MM.1S (cell line): Measurements from ENCODE around the gene NTM.

Experiments used
- DNase-seq: peaks from one replicate; pipeline ENCODE4 v3.0.0-alpha.2; 2015
- H2AFZ ChIP-seq: fragments of 300-600 bp; sonication (generic); 2 replicates; pipeline ENCODE4 v1.6.0; 2016; ENCODE audit warnings: antibody characterized with exemption, low read length
- H3F3A ChIP-seq: fragments of 300-600 bp; sonication (generic); 2 replicates; pipeline ENCODE4 v1.6.1; 2016; ENCODE audit warnings: mild to moderate bottlenecking, antibody characterized with exemption, low read length, moderate library complexity, mixed read lengths; ENCODE audit not compliant: insufficient read depth
- H3K27ac ChIP-seq: fragments of 300-600 bp; sonication (generic); 2 replicates; pipeline ENCODE4 v1.5.1; 2016; ENCODE audit warnings: mild to moderate bottlenecking, low read length
- H3K27me3 ChIP-seq: fragments of 300-600 bp; sonication (generic); replicated peaks from 2 replicates; pipeline ENCODE4 v1.6.0; 2016; ENCODE audit warnings: low read length; ENCODE audit not compliant: insufficient read depth
- H3K36me3 ChIP-seq: fragments of 300-600 bp; sonication (generic); replicated peaks from 2 replicates; pipeline ENCODE4 v1.6.1; 2016; ENCODE audit warnings: mild to moderate bottlenecking, low read length, mixed read lengths; ENCODE audit not compliant: insufficient read depth
- H3K4me1 ChIP-seq: fragments of 300-600 bp; sonication (generic); 2 replicates; pipeline ENCODE4 v1.6.1; 2016; ENCODE audit warnings: low read length, mixed read lengths
- H3K4me2 ChIP-seq: fragments of 300-600 bp; sonication (generic); 2 replicates; pipeline ENCODE4 v1.6.0; 2016; ENCODE audit warnings: low read depth, low read length
- H3K4me3 ChIP-seq: fragments of 300-600 bp; sonication (generic); 2 replicates; pipeline ENCODE4 v1.5.1; 2016; ENCODE audit warnings: low read length, mixed read lengths
- H3K79me2 ChIP-seq: fragments of 300-600 bp; sonication (generic); 2 replicates; pipeline ENCODE4 v1.6.1; 2016; ENCODE audit warnings: mixed run types, low read length, mixed read lengths
- H3K9ac ChIP-seq: fragments of 300-600 bp; sonication (generic); 2 replicates; pipeline ENCODE4 v1.6.1; 2016; ENCODE audit warnings: low read length, mixed read lengths
- H3K9me2 ChIP-seq: fragments of 300-600 bp; sonication (generic); replicated peaks from 2 replicates; pipeline ENCODE4 v1.6.1; 2016; ENCODE audit warnings: mild to moderate bottlenecking, low read length, mixed read lengths; ENCODE audit not compliant: insufficient read depth
- H3K9me3 ChIP-seq: fragments of 300-600 bp; sonication (generic); replicated peaks from 2 replicates; pipeline ENCODE4 v1.6.1; 2016; ENCODE audit warnings: mild to moderate bottlenecking, low read length, mixed read lengths; ENCODE audit not compliant: insufficient read depth
- H4K20me1 ChIP-seq: fragments of 300-600 bp; sonication (generic); 2 replicates; pipeline ENCODE4 v1.6.1; 2016; ENCODE audit warnings: mild to moderate bottlenecking, low read length, moderate library complexity, mixed read lengths; ENCODE audit not compliant: insufficient read depth
- CTCF ChIP-seq: fragments of 300-600 bp; sonication (generic); IDR thresholded peaks from 2 replicates; pipeline ENCODE4 v1.5.1; 2016; ENCODE audit warnings: antibody characterized with exemption, low read length, mixed read lengths
- EZH2 ChIP-seq: fragments of 300-600 bp; sonication (generic); optimal IDR thresholded peaks from 2 replicates; pipeline ENCODE3; 2017; ENCODE audit warnings: low read depth, mild to moderate bottlenecking, antibody characterized with exemption, low read length, mixed read lengths
- EZH2phosphoT487 ChIP-seq: fragments of 300-600 bp; sonication (generic); IDR thresholded peaks from 2 replicates; pipeline ENCODE4 v1.6.1; 2018; ENCODE audit warnings: antibody characterized with exemption, low read length

The NTM gene

GRCh38 chr11:132234878-132235277 lies 864.5 kb downstream of the NTM start:
- H3F3A ChIP-seq, result no peaks in the 10 kb centered on the region
- H3K9ac ChIP-seq, result no peak overlapping the region
- no peak overlapping the region for H2AFZ ChIP-seq
- no peak overlapping the region for H3K27ac ChIP-seq
- no peaks in the 10 kb centered on the region for H3K9me2 ChIP-seq
- H3K4me1 ChIP-seq, result no peaks in the 10 kb centered on the region
- H3K4me3 ChIP-seq, result no peak overlapping the region
- H3K9me3 ChIP-seq, result no peaks in the 10 kb centered on the region
- no peaks in the 10 kb centered on the region for H3K36me3 ChIP-seq
- no peaks in the 10 kb centered on the region for H3K79me2 ChIP-seq
- no peak overlapping the region for H3K4me2 ChIP-seq
- TF ChIP-seq EZH2phosphoT487 (no peak), CTCF (no peak), EZH2 (no peak)
- H4K20me1 ChIP-seq, result no peaks in the 10 kb centered on the region
- H3K27me3 ChIP-seq, result no peaks in the 10 kb centered on the region
- no peak for DNase-seq

- Histone ChIP-seq H3K79me2 (no peaks in the 10 kb centered on the region), H2AFZ (no peak overlapping the region), H3K4me1 (no peaks in the 10 kb centered on the region), H3K4me3 (no peak overlapping the region), H3K9me3 (no peaks in the 10 kb centered on the region), H3F3A (no peaks in the 10 kb centered on the region), H3K27ac (no peak overlapping the region), H3K27me3 (no peaks in the 10 kb centered on the region), H3K36me3 (no peaks in the 10 kb centered on the region), H3K9ac (no peak overlapping the region), H3K9me2 (no peaks in the 10 kb centered on the region), H4K20me1 (no peaks in the 10 kb centered on the region), H3K4me2 (no peak overlapping the region)
- TF ChIP-seq CTCF (no peak), EZH2phosphoT487 (no peak), EZH2 (no peak)
- no peak for DNase-seq
Observed at GRCh38 chr11:132237781-132238180, 867.4 kb downstream of the NTM start.

- Histone ChIP-seq H2AFZ (no peak overlapping the region), H3K27ac (no peak overlapping the region), H3K36me3 (no peaks in the 10 kb centered on the region), H4K20me1 (no peaks in the 10 kb centered on the region), H3K79me2 (no peaks in the 10 kb centered on the region), H3K4me1 (no peaks in the 10 kb centered on the region), H3K9me2 (no peaks in the 10 kb centered on the region), H3K4me2 (no peak overlapping the region), H3K4me3 (no peak overlapping the region), H3K27me3 (no peaks in the 10 kb centered on the region), H3F3A (no peaks in the 10 kb centered on the region), H3K9me3 (no peaks in the 10 kb centered on the region), H3K9ac (no peak overlapping the region)
- no peak for TF ChIP-seq CTCF
- TF ChIP-seq EZH2, result no peak
- no peak for TF ChIP-seq EZH2phosphoT487
- DNase-seq, result no peak
Observed at GRCh38 chr11:132238331-132238866, 868.0 kb downstream of the NTM start.
